ENCODE measurements around the gene CRISP2. TPM values are rescaled to one million over a fixed set of nuclear protein-coding genes. Genes with fewer than 3 reads are reported as not detected.

Gene CRISP2
- total RNA-seq: under 1 TPM in 1 of 3 donors, not detected in 2; 0.33 TPM

DNA sequence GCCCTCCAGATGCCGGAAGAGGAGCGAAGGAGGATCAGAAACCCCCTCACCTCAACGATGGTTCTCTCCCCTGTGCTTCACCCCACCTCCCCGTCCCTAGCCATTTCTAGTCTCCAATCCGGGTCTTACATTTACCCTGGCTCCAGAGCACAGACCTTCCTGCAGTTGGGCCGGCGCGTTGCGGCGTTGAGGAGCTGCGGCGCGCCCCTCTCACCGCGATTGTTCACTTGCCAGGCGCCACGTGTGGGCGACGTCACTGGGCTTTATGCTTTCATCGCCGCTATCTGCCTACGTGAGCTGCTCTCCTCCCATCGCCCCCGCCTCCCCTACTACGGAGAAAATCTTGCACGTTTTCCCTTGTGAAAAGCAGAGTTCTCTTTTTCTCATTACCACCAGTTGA, at the start of gene CRISP2:
TSS of gene CRISP2 (minus strand) at position 198 of the 400 bp plus-strand sequence. CDS start 4,347 bp downstream, outside the sequence.
- Histone ChIP-seq H3K27me3 (no peaks in the 10 kb centered on the region), H3K4me3 (peak within 1 kb of the TSS in 2 of 3 donors; percentile 20 to 46), H3K27ac (no peak within 1 kb of the TSS), H3K9me3 (no peaks in the 10 kb centered on the region), H3K4me1 (no peaks in the 10 kb centered on the region), H3K36me3 (no peaks in the 10 kb centered on the region)
- intact Hi-C loops (cut with DNase I; ENCODE audit: low total_unique reads): no loop called here
- no peak for DNase-seq (ENCODE audit: low spot score in 2 of 2)
- TF ChIP-seq POLR2A (IDR thresholded peaks at IDR 0.05) (no peak), POLR2AphosphoS5 (IDR thresholded peaks at IDR 0.05) (no peak), CTCF (IDR thresholded peaks at IDR 0.05) (no peak)

- intact Hi-C loops (cut with DNase I; ENCODE audit: low total_unique reads): no loop called here
- H3K4me1 ChIP-seq: no peaks in the 10 kb centered on the region
- H3K27ac ChIP-seq: no peak within 1 kb of the TSS
- no peaks in the 10 kb centered on the region for H3K27me3 ChIP-seq
- no peak for DNase-seq (ENCODE audit: low spot score in 2 of 2)
- H3K36me3 ChIP-seq: no peaks in the 10 kb centered on the region
- TF ChIP-seq POLR2AphosphoS5 (IDR thresholded peaks at IDR 0.05) (no peak), POLR2A (IDR thresholded peaks at IDR 0.05) (no peak)
- no peak within 1 kb of the TSS for H3K4me3 ChIP-seq
- H3K9me3 ChIP-seq: no peaks in the 10 kb centered on the region
Measured at GRCh38 chr6:49744259-49744658, 30.9 kb upstream of the CRISP2 start, which contains the start of gene CRISP3. Gene CRISP3, minus strand, starts transcription at chr6:49744388. Its CDS starts 21 bp downstream, at chr6:49744367.

DNA sequence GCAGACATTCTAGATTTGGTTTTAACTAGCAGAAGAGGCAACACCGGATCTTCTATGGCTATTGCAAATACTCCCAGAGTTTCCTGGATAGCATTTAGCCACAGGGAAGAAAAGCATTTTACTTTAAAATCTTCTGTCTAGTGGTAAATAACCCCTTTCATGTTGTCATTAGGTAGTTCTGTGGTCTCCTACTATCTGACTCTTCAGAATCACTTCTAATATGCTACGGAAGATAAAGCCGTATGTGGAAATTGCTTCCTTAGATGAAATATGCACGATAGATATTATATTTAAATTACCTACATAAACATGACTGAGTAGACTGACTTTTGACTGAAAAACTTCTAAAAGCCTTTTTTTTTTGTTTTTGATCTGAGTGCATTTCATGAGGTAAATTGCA, 30.1 kb upstream of the CRISP2 start:
- no peak overlapping the region for H3K27ac ChIP-seq
- no peaks in the 10 kb centered on the region for H3K9me3 ChIP-seq
- no peaks in the 10 kb centered on the region for H3K36me3 ChIP-seq
- no peaks in the 10 kb centered on the region for H3K27me3 ChIP-seq
- no peaks in the 10 kb centered on the region for H3K4me1 ChIP-seq
- no peak for TF ChIP-seq POLR2AphosphoS5 (IDR thresholded peaks at IDR 0.05)
- no peak for TF ChIP-seq CTCF (IDR thresholded peaks at IDR 0.05)
- H3K4me3 ChIP-seq: no peak overlapping the region
- no peak for DNase-seq (ENCODE audit: low spot score in 2 of 2)
- intact Hi-C loops (cut with DNase I; ENCODE audit: low total_unique reads): no loop called here

- no peaks in the 10 kb centered on the region for H3K4me1 ChIP-seq
- no peak overlapping the region for H3K4me3 ChIP-seq
- H3K9me3 ChIP-seq: no peaks in the 10 kb centered on the region
- H3K36me3 ChIP-seq: no peaks in the 10 kb centered on the region
- H3K27ac ChIP-seq: no peak overlapping the region
- intact Hi-C loops (cut with DNase I; ENCODE audit: low total_unique reads): no loop called here
- TF ChIP-seq CTCF (IDR thresholded peaks at IDR 0.05): no peak
- TF ChIP-seq POLR2AphosphoS5 (IDR thresholded peaks at IDR 0.05): no peak
- no peak for TF ChIP-seq POLR2A (IDR thresholded peaks at IDR 0.05)
- peaks cover 0 to 4% of the 10 kb centered on the region in 2 donors for H3K27me3 ChIP-seq
- DNase-seq (ENCODE audit: low spot score in 2 of 2): no peak
Measured at GRCh38 chr6:49739423-49739822, 26.1 kb upstream of the CRISP2 start.

DNA sequence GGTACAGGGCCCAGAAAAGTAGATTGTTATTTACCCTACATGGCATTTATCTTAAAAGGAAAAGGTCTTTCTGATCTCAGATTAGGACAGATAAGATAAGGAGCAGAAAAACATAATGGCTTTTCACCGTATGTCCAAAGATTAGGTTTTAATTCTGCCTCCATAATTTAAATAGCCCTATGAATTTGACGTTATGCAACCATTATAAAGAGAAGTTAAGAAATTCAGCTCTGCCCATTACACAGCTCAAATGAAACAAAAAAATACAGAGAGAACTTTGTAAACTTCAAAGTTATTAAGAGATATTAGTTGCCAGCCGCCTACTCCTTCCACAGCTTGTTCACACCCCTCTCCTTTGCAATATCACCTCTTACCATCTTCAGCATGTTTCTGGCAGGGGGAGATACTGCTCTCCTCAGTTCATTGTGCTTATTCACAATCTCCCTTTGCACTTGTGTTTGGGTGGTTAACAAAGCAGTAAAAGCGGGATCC, 22.7 kb upstream of the CRISP2 start:
- H3K4me3 ChIP-seq: no peak overlapping the region
- no peaks in the 10 kb centered on the region for H3K36me3 ChIP-seq
- H3K27ac ChIP-seq: no peak overlapping the region
- H3K27me3 ChIP-seq: peaks cover 0 to 4% of the 10 kb centered on the region in 2 donors
- TF ChIP-seq POLR2A (IDR thresholded peaks at IDR 0.05) (no peak), CTCF (IDR thresholded peaks at IDR 0.05) (no peak), POLR2AphosphoS5 (IDR thresholded peaks at IDR 0.05) (no peak)
- H3K9me3 ChIP-seq: no peaks in the 10 kb centered on the region
- no peak for DNase-seq (ENCODE audit: low spot score in 2 of 2)
- intact Hi-C loops (cut with DNase I; ENCODE audit: low total_unique reads): no loop called here
- H3K4me1 ChIP-seq: no peaks in the 10 kb centered on the region

Measured in breast epithelium (tissue), 4 donors.